ENCODE results near the gene PLA2G4F. TPM values are rescaled to one million over a fixed set of nuclear protein-coding genes. Genes with fewer than 3 reads are reported as not detected.

Gene PLA2G4F
- total and polyA plus RNA-seq, 10 of the 15 experiments (the other 5 are each of a cell fraction or from before 2014, with no cell fraction given) = not detected

GRCh38 chr15:42150219-42150970, 6.0 kb downstream of the PLA2G4F start:
- ChIA-PET CTCF (interaction anchor here (0.9 to 2.0 kb wide), 2 partner anchors 11 to 13 kb away, joined by 4 to 6 read pairs; no protein-coding TSS in a partner anchor), RAD21 (ENCODE audit: unreplicated experiment) (no interaction called here), SMC1A (ENCODE audit: uncharacterized antibody, unreplicated experiment) (no interaction called here), POLR2A (no interaction called here)
- Histone ChIP-seq H3K9me3 (replicated peaks; ENCODE audit: control insufficient read depth, insufficient read depth, low read length) (no peaks in the 10 kb centered on the region), H3K79me2 (ENCODE audit: control insufficient read depth, insufficient read depth, low read length) (no peaks in the 10 kb centered on the region), H3K4me3 (no peak overlapping the region), H3K27me3 (replicated peaks in 1 of 2; ENCODE audit: control insufficient read depth in 2 of 2, insufficient read depth in 2 of 2, low read length in 1 of 2) (no peaks in the 10 kb centered on the region), H4K20me1 (ENCODE audit: control insufficient read depth, insufficient read depth) (no peaks in the 10 kb centered on the region), H2AFZ (ENCODE audit: control insufficient read depth, low read depth, low read length) (no peak overlapping the region), H3K9ac (ENCODE audit: control insufficient read depth, insufficient read depth, low read length) (no peak overlapping the region), H3K27ac (ENCODE audit: control insufficient read depth, insufficient read depth) (no peak overlapping the region), H3K4me2 (ENCODE audit: control insufficient read depth, insufficient read depth) (no peak overlapping the region), H3K36me3 (ENCODE audit: control insufficient read depth in 2 of 2, insufficient read depth in 2 of 2, low read length in 1 of 2) (no peaks in the 10 kb centered on the region), H3K4me1 (ENCODE audit: control insufficient read depth, insufficient read depth, low read length) (no peaks in the 10 kb centered on the region)
- no peak for ATAC-seq
- intact Hi-C loops (cut with micrococcal nuclease; ENCODE audit: unreplicated experiment) (no loop called here), in situ Hi-C loops (cut with MboI) (no loop called here)
- FAIRE-seq = no peak
- no peak for DNase-seq (ENCODE audit: low read depth, low spot score)
- WGBS (ENCODE audit: insufficient coverage, insufficient replicate concordance, low lambda C conversion rate, missing lambda C conversion rate) = 52% methylated on average over 17 of the region's 17 CpGs
- TF ChIP-seq SPI1 (IDR thresholded peaks at IDR 0.05; ENCODE audit: borderline replicate concordance, insufficient read depth, low read depth, low read length) (no peak), PAX8 (IDR thresholded peaks at IDR 0.05) (no peak), E4F1 (IDR thresholded peaks at IDR 0.05; ENCODE audit: borderline replicate concordance, partially characterized antibody) (no peak), ZBED1 (IDR thresholded peaks at IDR 0.05; ENCODE audit: borderline replicate concordance) (no peak), HDAC2 (IDR thresholded peaks at IDR 0.05) (no peak), RAD21 (IDR thresholded peaks at IDR 0.05; ENCODE audit: insufficient read depth, low read depth, low read length) (no peak), EP300 (IDR thresholded peaks at IDR 0.05; ENCODE audit: borderline replicate concordance in 1 of 2, control insufficient read depth in 1 of 2, low read depth in 2 of 2, low read length in 2 of 2) (no peak), HCFC1 (IDR thresholded peaks at IDR 0.05; ENCODE audit: low read length) (no peak), ZNF592 (IDR thresholded peaks at IDR 0.05) (no peak)
- BruUV-seq (replicated peaks) = no TSS peak

Measured in GM12878 (cell line).